Iris pigment epithelial cell (primary cell): ENCODE results near the gene RBL2.
A peak's percentile ranks its signal among the peaks of the same experiment; 100 is the strongest.
"Not testable (repeated sequence)": the region's sequence is repeated elsewhere in the genome, so short reads cannot be mapped to it uniquely, and the experiment has no call there.

Experiments
- DNase-seq: peaks from one replicate; pipeline ENCODE4 v3.0.0-alpha.2; 2011; ENCODE audit warnings: low read depth

Gene RBL2, protein sequence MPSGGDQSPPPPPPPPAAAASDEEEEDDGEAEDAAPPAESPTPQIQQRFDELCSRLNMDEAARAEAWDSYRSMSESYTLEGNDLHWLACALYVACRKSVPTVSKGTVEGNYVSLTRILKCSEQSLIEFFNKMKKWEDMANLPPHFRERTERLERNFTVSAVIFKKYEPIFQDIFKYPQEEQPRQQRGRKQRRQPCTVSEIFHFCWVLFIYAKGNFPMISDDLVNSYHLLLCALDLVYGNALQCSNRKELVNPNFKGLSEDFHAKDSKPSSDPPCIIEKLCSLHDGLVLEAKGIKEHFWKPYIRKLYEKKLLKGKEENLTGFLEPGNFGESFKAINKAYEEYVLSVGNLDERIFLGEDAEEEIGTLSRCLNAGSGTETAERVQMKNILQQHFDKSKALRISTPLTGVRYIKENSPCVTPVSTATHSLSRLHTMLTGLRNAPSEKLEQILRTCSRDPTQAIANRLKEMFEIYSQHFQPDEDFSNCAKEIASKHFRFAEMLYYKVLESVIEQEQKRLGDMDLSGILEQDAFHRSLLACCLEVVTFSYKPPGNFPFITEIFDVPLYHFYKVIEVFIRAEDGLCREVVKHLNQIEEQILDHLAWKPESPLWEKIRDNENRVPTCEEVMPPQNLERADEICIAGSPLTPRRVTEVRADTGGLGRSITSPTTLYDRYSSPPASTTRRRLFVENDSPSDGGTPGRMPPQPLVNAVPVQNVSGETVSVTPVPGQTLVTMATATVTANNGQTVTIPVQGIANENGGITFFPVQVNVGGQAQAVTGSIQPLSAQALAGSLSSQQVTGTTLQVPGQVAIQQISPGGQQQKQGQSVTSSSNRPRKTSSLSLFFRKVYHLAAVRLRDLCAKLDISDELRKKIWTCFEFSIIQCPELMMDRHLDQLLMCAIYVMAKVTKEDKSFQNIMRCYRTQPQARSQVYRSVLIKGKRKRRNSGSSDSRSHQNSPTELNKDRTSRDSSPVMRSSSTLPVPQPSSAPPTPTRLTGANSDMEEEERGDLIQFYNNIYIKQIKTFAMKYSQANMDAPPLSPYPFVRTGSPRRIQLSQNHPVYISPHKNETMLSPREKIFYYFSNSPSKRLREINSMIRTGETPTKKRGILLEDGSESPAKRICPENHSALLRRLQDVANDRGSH

DNA sequence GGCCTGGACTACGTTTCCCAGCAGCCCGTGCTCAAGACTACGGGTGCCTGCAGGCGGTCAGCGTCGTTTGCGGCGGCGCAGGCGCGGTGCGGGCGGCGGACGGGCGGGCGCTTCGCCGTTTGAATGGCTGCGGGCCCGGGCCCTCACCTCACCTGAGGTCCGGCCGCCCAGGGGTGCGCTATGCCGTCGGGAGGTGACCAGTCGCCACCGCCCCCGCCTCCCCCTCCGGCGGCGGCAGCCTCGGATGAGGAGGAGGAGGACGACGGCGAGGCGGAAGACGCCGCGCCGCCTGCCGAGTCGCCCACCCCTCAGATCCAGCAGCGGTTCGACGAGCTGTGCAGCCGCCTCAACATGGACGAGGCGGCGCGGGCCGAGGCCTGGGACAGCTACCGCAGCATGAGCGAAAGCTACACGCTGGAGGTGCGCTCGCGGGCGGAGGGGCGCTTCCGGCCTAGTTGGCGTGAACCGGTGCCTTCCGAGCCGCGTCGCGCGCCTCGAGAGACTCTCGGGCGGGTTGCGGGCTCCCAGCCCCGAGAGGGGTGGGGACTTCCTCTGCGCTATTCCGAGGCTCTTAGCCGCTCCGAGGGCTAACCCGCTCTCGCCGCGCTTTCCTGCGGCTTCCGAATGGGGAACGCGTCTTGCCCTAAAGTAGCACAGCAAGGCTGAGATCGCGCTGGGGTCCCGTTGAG is at the start of gene RBL2:
RBL2 (plus strand) TSS at position 95 of the 689 bp plus-strand sequence; CDS start at position 181, 86 bp downstream.
- peak; percentile 87 for DNase-seq

DNA sequence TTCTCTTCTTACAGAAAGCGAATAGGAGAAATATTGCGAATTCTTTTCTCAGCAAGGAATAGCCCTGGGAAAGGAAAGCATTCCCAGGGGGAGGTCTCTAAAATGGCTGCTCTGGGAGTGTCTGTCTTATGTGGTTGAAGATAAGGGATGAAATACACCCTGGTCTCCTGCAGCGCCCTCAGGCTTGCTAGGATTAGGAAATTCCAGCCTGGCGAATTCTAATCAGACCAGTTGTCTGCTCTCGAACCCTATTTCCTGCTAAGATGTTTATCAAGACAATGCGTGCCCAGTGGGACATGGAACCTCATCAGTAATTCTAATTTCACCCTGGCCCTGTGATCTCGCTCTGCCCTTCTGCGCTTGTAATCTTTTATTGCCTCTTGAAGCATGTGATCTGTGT is 49.7 kb upstream of the RBL2 start:
- not testable (repeated sequence) for DNase-seq

DNA sequence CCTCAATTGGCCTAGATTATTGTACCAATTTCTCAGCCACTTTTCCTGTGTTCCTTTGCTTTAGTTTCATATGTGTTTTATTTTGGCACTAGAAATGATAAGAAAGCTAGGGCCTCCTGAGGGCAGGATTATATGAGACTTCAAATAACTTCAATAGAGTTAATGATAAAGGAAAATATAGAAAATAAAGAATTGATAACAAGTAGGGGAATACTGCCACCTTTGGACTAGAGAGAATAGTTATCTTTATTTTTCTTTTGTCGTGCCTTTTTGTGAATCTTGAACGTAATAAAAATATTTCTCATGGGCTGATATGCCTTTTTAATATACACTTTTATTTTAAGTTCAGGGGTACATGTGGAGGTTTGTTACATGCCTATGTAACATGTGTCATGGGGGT is 29.3 kb upstream of the RBL2 start:
- DNase-seq: peak; percentile 10

DNA sequence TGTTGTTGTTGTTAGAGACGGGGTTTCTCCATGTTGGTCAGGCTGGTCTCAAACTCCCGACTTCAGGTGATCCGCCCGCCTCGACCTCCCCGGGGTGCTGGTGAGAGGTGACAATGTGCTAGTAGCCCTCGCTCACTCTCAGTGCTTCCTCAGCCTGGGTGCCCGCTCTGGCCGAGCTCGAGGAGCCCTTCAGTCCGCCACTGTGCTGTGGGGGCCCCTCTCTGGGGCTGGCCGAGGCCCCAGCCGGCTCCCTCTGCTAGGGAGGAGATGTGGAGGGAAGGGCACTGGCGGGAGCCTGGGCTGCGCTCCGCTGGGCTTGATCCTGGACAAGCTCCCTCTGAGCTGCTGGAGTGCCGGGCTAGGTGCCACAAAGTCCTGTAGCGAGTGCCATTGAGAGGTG is 21.7 kb upstream of the RBL2 start:
- no peak for DNase-seq

DNA sequence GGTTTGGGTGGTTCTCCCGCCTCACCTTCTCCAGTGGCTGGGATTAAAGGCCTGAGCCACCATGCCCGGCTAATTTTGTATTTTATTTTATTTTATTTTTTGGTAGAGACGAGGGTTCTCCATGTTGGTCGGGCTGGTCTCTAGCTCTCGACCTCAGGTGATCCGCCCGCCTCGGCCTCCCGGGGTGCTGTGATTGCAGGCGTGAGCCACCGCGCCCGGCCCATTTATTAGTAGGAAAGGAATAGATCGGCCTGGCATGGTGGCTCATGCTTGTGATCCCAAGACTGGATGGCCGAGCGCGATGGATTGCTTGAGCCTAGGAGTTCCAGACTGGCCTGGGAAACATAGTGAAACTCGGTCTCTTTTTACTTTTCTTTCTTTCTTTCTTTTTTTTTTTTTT is 20.4 kb upstream of the RBL2 start:
- DNase-seq: no peak

DNA sequence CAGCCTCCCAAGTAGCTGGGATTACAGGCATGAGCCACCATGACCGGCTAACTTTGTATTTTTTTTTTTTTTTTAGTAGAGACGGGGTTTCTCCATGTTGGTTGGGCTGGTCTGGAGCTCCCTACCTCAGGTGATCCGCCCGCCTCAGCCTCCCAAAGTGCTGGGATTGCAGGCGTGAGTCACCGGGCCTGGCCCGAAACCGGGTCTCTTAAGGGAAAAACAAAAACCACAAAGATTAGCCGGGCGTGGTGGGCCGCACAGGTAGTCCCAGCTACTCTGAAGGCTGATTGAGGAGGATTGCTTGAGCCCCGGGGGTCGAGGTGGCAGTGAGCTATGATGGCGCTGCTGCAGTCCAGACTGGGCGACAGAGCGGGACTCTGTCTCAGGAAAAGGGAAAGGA is 19.9 kb upstream of the RBL2 start:
- DNase-seq: no peak

DNA sequence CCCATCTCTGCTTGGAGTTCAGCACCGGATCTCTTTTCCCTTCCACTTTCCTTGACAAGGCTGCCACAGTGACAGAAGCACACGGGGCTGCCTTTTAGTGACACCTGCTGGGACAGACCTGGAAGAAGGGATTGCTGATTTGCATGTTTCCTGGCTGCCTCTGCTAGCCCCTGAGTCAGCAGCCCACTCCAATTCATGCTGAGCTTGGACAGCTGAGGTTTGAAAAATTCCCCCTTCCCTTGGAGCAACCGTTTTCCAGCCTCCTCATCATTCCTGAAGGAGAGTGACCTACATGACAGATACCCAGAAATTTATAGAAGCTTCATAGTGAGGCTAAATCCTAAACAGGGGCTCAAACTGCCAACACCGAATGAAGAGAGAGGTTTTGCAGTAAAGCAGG is 18.8 kb upstream of the RBL2 start:
- DNase-seq: no peak

DNA sequence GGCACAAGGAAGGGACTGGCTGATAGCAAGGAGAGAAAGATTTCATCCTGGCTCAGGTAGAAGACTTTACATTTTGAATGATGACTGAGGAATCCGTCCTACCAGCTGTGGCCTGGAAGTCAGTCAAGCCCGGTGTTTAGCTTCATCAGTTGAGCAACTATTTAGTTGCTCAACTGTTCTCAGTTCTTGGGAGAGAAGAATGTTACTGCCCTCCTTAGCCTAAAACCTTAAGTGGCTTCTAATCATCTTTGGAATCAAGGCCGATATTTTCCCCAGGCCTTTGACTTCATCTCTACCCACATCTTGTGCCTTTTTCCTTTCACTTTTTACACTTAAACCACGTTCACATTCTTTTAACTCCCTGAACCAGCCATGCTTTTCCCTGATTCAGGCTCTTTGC is 17.3 kb upstream of the RBL2 start:
- peak; percentile 78 for DNase-seq

DNA sequence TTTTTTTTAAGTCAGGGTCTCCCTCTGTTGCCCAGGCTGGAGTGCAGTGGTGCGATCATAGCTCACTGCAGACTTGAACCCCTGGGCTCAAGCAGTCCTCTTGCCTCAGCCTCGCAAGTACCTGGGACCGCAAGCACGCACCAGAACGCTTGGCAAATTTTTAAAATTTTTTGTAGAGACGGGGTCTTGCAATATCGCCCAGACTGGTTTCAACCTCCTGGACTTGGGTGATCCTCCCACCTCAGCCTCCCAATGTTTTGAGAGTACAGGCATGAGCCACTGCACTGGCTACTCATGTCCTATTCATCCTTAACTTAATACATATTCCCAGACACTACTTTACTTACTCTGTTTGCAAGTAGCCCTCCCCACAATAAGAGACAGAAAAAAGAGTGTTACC is 16.3 kb upstream of the RBL2 start:
- DNase-seq: no peak

DNA sequence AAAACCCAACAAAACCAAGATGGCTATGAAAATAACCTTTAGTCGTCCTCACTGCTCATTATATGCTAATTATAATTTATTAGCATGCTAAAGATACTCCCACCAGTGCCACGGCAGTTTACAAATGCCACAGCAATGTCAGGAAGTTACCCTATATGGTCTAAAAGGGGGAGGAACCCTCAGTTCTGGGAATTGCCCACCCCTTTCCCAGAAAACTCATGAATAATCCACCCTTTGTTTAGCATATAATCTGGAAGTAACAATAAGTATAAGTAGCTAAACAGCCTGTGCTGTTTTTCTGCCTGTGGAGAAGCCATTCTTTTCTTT is 14.9 kb upstream of the RBL2 start:
- not testable (repeated sequence) for DNase-seq

DNA sequence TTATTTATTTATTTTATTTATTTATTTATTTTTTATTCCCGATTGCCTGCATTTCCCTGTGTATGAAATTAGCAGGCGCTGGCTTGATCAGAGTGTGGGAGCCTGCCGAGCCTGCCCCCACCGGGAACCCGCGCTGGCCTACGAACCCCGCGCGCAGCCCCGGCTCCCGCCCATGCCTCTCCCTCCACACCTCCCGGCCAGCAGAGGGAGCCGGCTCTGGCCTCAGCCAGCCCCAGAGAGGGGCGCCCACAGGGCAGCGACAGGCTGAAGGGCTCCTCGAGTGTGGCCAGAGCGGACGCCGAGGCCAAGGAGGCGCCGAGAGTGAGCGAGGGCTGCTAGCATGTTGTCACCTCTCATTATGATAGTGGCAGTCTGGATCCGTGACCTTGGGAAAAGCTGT is 13.0 kb upstream of the RBL2 start:
- no peak for DNase-seq

DNA sequence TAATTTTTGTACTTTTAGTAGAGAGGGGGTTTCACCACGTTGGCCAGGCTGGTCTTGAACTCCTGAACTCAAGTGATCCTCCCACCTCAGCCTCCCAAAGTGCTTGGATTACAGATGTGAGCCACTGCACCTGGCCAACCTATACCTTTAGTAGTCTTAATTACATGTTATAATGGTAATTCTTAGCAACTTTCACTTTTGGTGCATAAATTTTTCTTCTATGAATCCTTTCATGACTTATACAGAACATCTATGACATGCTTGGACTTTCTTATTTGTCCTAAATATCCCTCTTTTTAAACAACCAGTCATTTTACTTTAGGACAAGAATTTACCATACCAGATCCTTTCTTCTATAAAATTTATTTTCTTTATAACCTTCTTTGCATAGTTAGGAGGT is 10.3 kb upstream of the RBL2 start:
- DNase-seq: not testable (repeated sequence)

DNA sequence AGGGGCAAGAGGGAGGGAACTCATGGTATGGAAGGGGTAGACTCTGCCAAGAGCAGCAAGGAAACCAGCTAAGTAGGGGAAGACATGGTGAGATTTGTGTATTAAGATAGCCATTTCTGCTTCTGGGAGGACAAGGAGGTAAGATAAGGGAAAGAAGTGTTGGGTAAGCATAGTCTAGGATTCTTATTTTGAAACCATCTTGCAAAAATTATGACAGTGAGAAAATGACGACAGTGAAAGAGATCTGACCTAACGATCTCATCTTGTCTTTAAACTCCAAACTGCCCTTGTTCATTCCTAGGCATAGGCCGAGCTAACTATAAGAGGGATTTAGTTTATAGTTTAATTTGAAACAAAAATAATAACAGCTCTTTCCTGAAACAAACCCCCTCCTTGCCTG is 5.6 kb upstream of the RBL2 start:
- DNase-seq: no peak

DNA sequence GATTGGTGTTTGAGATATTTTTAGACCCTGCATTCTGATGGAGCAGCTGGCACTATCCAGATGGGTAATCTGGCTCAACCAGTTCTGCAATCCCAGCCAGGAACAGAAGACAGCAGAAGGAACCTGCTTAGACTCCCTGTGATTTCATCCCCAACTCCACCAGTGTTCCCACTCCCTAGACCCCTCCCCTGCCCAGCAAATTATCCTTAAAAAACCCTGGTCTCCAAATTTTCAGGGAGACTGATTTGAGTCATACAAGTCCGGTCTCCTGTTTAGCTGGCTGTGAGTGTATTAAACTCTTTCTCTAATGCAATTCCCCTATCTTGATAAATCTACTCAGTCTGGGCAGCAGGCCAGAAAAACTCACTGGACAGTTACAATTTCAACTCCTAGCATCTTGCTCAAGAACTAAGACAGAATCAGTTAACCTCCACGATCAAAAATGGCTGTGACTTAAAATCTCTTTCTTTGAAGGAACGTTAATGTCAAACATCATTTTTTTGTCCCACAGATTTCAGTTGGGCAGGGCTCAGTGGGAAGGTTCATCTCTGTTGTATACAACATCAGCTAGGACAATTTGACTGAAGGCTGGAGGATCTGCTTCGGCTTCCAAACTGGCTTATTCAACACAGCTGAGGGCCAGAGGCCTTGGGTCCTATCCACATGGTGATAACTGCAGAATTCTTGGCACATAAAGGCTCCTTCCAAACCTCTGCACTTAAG is 4.9 kb upstream of the RBL2 start:
- DNase-seq: peak; percentile 90

DNA sequence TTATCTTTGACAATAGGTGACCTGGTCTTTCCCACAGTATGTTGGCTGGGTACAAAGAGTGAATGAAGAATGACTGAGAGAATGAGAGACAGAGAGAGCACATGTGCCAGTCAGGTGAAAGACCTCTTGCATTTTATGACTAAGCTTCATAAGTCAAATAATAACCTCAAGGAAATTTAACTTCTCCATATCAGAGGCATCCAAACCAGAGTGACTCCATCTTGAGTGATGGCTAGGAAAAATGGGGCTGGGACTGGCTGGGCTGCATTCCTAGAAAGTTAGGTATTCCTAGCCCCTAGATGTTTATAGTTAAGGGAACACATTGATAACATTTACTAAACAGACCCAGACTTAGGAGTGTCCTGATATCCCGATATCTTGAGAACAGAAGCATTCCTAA is 3.9 kb upstream of the RBL2 start:
- no peak for DNase-seq

DNA sequence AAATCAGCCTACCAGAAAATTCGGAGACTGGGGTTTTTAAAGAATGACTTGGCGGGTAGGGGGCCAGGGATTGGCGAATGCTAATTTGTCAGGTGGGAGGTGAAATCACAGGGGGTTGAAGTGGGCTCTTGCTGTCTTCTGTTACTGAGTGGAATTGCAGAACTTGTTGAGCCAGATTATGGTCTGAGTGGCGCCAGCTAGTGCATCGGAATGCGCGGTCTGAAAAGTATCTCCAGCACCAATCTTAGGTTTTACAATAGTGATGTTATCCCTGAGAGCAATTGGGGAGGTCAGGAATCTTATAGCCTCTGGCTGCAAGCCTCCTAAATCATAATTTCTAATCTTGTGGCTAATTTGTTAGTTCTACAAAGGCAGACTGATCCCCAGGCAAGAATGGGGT is 762 bp upstream of the RBL2 start:
- DNase-seq: no peak

DNA sequence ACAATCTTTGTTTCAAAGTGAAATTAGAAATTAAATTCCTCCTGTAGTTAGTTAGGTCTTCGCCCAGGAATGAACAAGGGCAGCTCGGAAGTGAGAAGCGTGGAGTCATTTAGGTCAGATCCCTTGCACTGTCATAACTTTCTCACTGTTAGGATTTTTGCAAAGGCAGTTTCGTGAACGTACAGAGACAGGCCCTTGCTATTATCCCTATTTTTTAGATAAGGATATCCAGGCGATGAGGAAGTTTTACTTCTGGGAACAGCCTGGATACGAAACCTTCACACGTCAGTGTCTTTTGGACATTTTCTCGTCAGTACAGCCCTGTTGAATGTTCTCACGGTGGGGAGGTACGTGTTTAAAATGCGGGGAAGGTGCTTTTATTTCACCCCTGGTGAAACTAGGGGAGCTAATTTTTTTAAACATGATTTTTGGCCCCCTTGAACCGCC is 318 bp upstream of the RBL2 start:
- peak; percentile 3 for DNase-seq

DNA sequence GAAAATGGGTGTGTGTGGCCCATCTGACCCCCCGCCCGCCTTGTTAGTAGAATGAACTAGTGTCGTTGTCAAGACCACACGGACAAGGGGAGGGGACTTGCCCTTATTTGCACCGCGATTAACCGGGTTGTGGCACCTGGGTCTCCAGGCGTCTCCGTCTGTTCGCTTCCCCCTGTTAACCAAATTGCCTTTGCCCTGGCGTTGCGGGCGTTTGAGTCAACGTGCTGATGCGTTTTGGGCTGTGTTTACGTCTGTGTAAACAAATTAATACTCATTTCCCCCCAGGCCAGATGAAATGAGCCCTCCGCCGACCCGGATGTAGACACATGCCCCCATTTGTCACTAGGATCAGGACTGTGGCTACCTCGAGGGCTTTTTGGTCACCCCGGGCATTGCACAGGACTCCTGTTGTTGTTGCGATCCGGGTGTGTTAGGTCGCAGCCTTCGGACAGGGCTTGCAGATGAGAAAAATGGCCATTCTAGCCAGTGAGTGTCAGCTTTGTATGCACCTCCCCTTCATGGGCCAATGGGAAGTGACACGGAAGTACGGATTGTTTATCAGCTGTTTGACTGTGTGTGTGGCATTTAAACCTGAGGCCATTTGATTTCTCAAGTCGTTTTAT is 906 bp downstream of the RBL2 start:
- peak; percentile 94 for DNase-seq

DNA sequence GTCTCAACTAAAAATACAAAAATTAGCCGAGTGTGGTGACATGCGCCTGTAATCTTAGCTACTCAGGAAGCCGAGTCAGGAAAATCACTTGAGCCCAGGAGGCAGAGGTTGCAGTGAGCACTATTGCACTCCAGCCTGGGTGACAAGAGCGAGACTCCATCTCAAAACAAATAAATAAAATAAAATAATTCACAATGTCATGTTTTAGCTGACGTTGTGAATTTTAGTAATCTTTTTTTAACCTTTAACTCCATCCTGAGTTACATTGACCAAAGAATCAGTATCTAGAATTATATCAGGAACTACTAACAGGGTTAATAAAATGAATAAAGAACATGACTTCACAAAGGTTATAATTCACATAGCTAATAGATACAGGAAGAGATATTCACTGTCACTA is 5.9 kb downstream of the RBL2 start:
- no peak for DNase-seq

DNA sequence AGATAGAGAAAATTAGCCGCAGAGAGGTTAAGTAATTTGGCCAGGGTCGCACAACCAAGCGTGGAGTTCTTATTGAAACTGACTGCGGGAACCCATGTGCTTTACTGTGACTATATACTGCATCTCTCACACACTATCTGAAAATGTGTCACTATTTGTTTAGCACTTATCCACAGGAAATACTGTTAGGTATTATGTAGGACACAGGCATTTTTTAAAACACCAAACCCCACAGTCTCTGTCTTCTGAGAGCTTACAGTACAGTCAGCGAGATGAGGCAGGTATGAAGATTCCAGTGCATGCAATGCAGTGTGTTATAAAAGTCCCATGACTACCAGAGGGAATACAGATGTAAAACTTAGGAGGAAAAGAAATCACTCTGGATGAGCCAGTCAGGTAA is 11.3 kb downstream of the RBL2 start:
- no peak for DNase-seq

DNA sequence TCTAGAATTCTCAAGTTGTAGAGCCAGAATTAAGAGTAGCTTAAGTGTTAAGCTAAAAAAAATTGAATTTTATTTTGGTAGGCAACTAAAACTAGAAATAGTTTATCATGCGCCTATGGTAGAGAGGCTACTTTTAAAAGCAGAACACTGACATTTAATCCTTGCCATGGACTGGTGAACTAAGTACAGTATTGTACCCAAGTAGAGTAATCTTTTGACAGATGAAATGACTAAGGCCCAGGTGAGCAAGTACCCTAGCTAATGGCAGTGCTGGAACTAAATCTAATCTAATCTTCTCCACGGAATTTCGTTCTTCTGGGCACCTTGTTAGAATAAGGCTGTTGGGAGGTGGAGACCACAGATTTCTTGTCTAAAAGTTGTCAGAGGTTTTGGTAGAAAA is 11.8 kb downstream of the RBL2 start:
- DNase-seq: no peak
